H9 (cell line): ENCODE measurements around the gene FTHL17. TPM values are rescaled to one million over a fixed set of nuclear protein-coding genes. Genes with fewer than 3 reads are reported as not detected.

Experiments used
- DNase-seq: peaks from one replicate; pipeline ENCODE4 v3.0.0-alpha.2; 2017
- H2AFZ ChIP-seq: one replicate; pipeline ENCODE4 v1.6.1; 2013; ENCODE audit warnings: mild to moderate bottlenecking, low read length, control low read depth, moderate library complexity
- H2AK5ac ChIP-seq: 2 replicates; pipeline ENCODE4 v1.6.1; 2013; ENCODE audit warnings: low read length, control low read depth, mixed read lengths; ENCODE audit not compliant: insufficient read length
- H2BK120ac ChIP-seq: one replicate; pipeline ENCODE4 v1.6.1; 2013; ENCODE audit warnings: low read depth, mild to moderate bottlenecking, low read length, control low read depth, inconsistent platforms; ENCODE audit not compliant: poor library complexity, severe bottlenecking
- H2BK12ac ChIP-seq: 2 replicates; pipeline ENCODE4 v1.6.1; 2013; ENCODE audit warnings: low read length, control low read depth, mixed read lengths, low read depth; ENCODE audit not compliant: insufficient read length
- H2BK15ac ChIP-seq: 2 replicates; pipeline ENCODE4 v1.6.1; 2013; ENCODE audit warnings: low read depth, low read length, control low read depth
- H2BK20ac ChIP-seq: one replicate; pipeline ENCODE4 v1.6.1; 2013; ENCODE audit warnings: low read depth, mild to moderate bottlenecking, low read length, control low read depth, inconsistent platforms; ENCODE audit not compliant: poor library complexity, severe bottlenecking
- H2BK5ac ChIP-seq: 2 replicates; pipeline ENCODE4 v1.6.1; 2013; ENCODE audit warnings: low read length, control low read depth, mixed read lengths; ENCODE audit not compliant: insufficient read length
- H3K14ac ChIP-seq: 2 replicates; pipeline ENCODE4 v1.6.1; 2013; ENCODE audit warnings: low read length, control low read depth; ENCODE audit not compliant: insufficient read depth
- H3K18ac ChIP-seq: 2 replicates; pipeline ENCODE4 v1.6.1; 2013; ENCODE audit warnings: low read depth, mild to moderate bottlenecking, mixed read lengths, low read length, control low read depth; ENCODE audit not compliant: insufficient read length
- H3K23ac ChIP-seq: 2 replicates; pipeline ENCODE4 v1.6.1; 2013; ENCODE audit warnings: low read length, control low read depth, mixed read lengths, low read depth; ENCODE audit not compliant: insufficient read length
- H3K23me2 ChIP-seq: 2 replicates; pipeline ENCODE4 v1.6.1; 2013; ENCODE audit warnings: low read depth, mild to moderate bottlenecking, mixed read lengths, low read length, control low read depth; ENCODE audit not compliant: insufficient read length, poor library complexity, severe bottlenecking
- H3K27ac ChIP-seq: 2 replicates; pipeline ENCODE4 v1.5.1; 2013; ENCODE audit warnings: low read length, control low read depth, mixed read lengths, low read depth; ENCODE audit not compliant: insufficient read length
- H3K27me3 ChIP-seq: 2 replicates; pipeline ENCODE4 v1.6.1; 2013; ENCODE audit warnings: low read length, control low read depth, inconsistent platforms; ENCODE audit not compliant: insufficient read depth
- H3K4ac ChIP-seq: 2 replicates; pipeline ENCODE4 v1.6.1; 2013; ENCODE audit warnings: low read depth, mild to moderate bottlenecking, control low read depth, inconsistent platforms, low read length, moderate library complexity
- H3K4me1 ChIP-seq: 2 replicates; pipeline ENCODE4 v1.6.1; 2013; ENCODE audit warnings: low read length, control low read depth, inconsistent platforms; ENCODE audit not compliant: insufficient read depth
- H3K4me2 ChIP-seq: 2 replicates; pipeline ENCODE4 v1.6.1; 2013; ENCODE audit warnings: low read length, control low read depth, mixed read lengths; ENCODE audit not compliant: insufficient read length, insufficient read depth
- H3K56ac ChIP-seq: 2 replicates; pipeline ENCODE4 v1.6.1; 2013; ENCODE audit warnings: low read depth, mild to moderate bottlenecking, mixed read lengths, low read length, control low read depth; ENCODE audit not compliant: insufficient read length
- H3K79me1 ChIP-seq: 2 replicates; pipeline ENCODE4 v1.6.1; 2013; ENCODE audit warnings: low read depth, mild to moderate bottlenecking, moderate library complexity, low read length, control low read depth, inconsistent platforms; ENCODE audit not compliant: insufficient read depth, poor library complexity, severe bottlenecking
- H3K79me2 ChIP-seq: 2 replicates; pipeline ENCODE4 v1.6.1; 2013; ENCODE audit warnings: low read length, control low read depth, inconsistent platforms; ENCODE audit not compliant: insufficient read depth
- H3K9ac ChIP-seq: 2 replicates; pipeline ENCODE4 v1.6.1; 2013; ENCODE audit warnings: low read length, control low read depth, mixed read lengths; ENCODE audit not compliant: insufficient read length; ENCODE audit errors: extremely low read depth
- H3K9me3 ChIP-seq: one replicate; pipeline ENCODE4 v1.6.1; 2013; ENCODE audit warnings: low read depth, low read length, inconsistent platforms; ENCODE audit not compliant: control insufficient read depth
- H3T11ph ChIP-seq: one replicate; pipeline ENCODE4 v1.6.1; 2013; ENCODE audit warnings: mild to moderate bottlenecking, low read length, control low read depth, inconsistent platforms
- H4K20me1 ChIP-seq: one replicate; pipeline ENCODE4 v1.6.1; 2013; ENCODE audit not compliant: control insufficient read depth, insufficient read length, insufficient read depth
- H4K5ac ChIP-seq: 2 replicates; pipeline ENCODE4 v1.6.1; 2013; ENCODE audit warnings: low read depth, mild to moderate bottlenecking, mixed read lengths, low read length, control low read depth; ENCODE audit not compliant: insufficient read length
- H4K8ac ChIP-seq: replicated peaks from 2 replicates; pipeline ENCODE4 v1.6.1; 2013; ENCODE audit warnings: low read length, control low read depth, mixed read lengths, low read depth; ENCODE audit not compliant: insufficient read length
- H4K91ac ChIP-seq: 2 replicates; pipeline ENCODE4 v1.6.1; 2013; ENCODE audit warnings: low read depth, mild to moderate bottlenecking, moderate library complexity, mixed read lengths, low read length, control low read depth; ENCODE audit not compliant: insufficient read length
- H3K27ac Mint-ChIP-seq, 3 experiments: 2 replicates in 2 of 3; 3 replicates in 1 of 3; pipeline ENCODE4 v1.8.0; 2020 to 2021; ENCODE audit warnings: mixed read lengths in 3 of 3, mild to moderate bottlenecking in 1 of 3, moderate library complexity in 1 of 3
- H3K27me3 Mint-ChIP-seq: 2 replicates; pipeline ENCODE4 v1.8.0; 2021; ENCODE audit warnings: low read depth, mild to moderate bottlenecking, moderate library complexity, mixed read lengths
- H3K36me3 Mint-ChIP-seq, 3 experiments: 2 replicates in 2 of 3; 3 replicates in 1 of 3; pipeline ENCODE4 v1.8.0; 2020 to 2021; ENCODE audit warnings: low read depth in 3 of 3, mixed read lengths in 3 of 3; ENCODE audit not compliant: insufficient read depth in 1 of 3
- H3K4me1 Mint-ChIP-seq, 2 experiments: 2 replicates each; pipeline ENCODE4 v1.8.0; 2020; ENCODE audit warnings: mixed read lengths in 2 of 2
- H3K4me3 Mint-ChIP-seq, 2 experiments: 2 replicates in 1 of 2; 3 replicates in 1 of 2; pipeline ENCODE4 v1.8.0; 2020 to 2021; ENCODE audit warnings: mild to moderate bottlenecking in 2 of 2, mixed read lengths in 2 of 2, moderate library complexity in 1 of 2
- H3K9me3 Mint-ChIP-seq, 2 experiments: 2 replicates in 1 of 2; 3 replicates in 1 of 2; pipeline ENCODE4 v1.8.0; 2020; ENCODE audit warnings: mild to moderate bottlenecking in 2 of 2, mixed read lengths in 2 of 2, moderate library complexity in 1 of 2
- CTCF ChIP-seq: fragments of 200-600 bp; sonication (generic); conservative IDR thresholded peaks from 3 replicates; pipeline ENCODE4 v1.8.0; 2021; ENCODE audit warnings: antibody characterized with exemption, mild to moderate bottlenecking
- WGBS: extraction: QIAGEN DNeasy Blood & Tissue Kit; methylation state at CpG from one replicate; pipeline ENCODE4 v1.1.7; 2013; ENCODE audit warnings: missing lambda C conversion rate, low lambda C conversion rate, mixed read lengths; ENCODE audit not compliant: insufficient read length; ENCODE audit errors: extremely low coverage; 5-methylcytosine and 5-hydroxymethylcytosine counted together
- total RNA-seq: library from RNA; stranded (reverse); gene quantifications from 2 replicates; pipeline ENCODE4 v1.2.1, GENCODE V29; 2021

The FTHL17 gene
- total RNA-seq, 1 experiment from 2014 or later: not detected

GRCh38 chrX:31058284-31058683, 13.6 kb downstream of the FTHL17 start:
- no peak overlapping the region for H2AFZ ChIP-seq
- no peak overlapping the region for H3K14ac ChIP-seq
- H3K9me3 ChIP-seq: no peaks in the 10 kb centered on the region
- H4K20me1 ChIP-seq: no peaks in the 10 kb centered on the region
- TF ChIP-seq CTCF: no peak
- H3K79me1 ChIP-seq: no peaks in the 10 kb centered on the region
- Mint-ChIP-seq H3K4me1 (no peaks in the 10 kb centered on the region), H3K36me3 (no peaks in the 10 kb centered on the region), H3K9me3 (peaks cover 26 to 27% of the 10 kb centered on the region in 2 experiments), H3K4me3 (no peak overlapping the region), H3K27me3 (no peaks in the 10 kb centered on the region), H3K27ac (no peak overlapping the region)
- no CpG with 5 or more reads among the region's 7 CpGs for WGBS
- no peak overlapping the region for H3K4me2 ChIP-seq
- no peak overlapping the region for H3T11ph ChIP-seq
- H4K8ac ChIP-seq: no peak overlapping the region
- DNase-seq: no peak
- no peak overlapping the region for H2BK20ac ChIP-seq
- no peak overlapping the region for H2AK5ac ChIP-seq
- no peak overlapping the region for H2BK15ac ChIP-seq
- H3K23ac ChIP-seq: no peak overlapping the region
- no peak overlapping the region for H3K9ac ChIP-seq
- no peak overlapping the region for H3K27ac ChIP-seq
- no peaks in the 10 kb centered on the region for H3K27me3 ChIP-seq
- no peaks in the 10 kb centered on the region for H3K23me2 ChIP-seq
- H4K5ac ChIP-seq: no peak overlapping the region
- H3K18ac ChIP-seq: no peak overlapping the region
- H3K4ac ChIP-seq: no peak overlapping the region
- H2BK5ac ChIP-seq: no peak overlapping the region
- H3K4me1 ChIP-seq: no peaks in the 10 kb centered on the region
- H3K56ac ChIP-seq: no peak overlapping the region
- H4K91ac ChIP-seq: no peak overlapping the region
- H2BK120ac ChIP-seq: no peak overlapping the region
- no peaks in the 10 kb centered on the region for H3K79me2 ChIP-seq
- no peak overlapping the region for H2BK12ac ChIP-seq
